ENCODE data around the gene TLCD2. TPM values are rescaled to one million over a fixed set of nuclear protein-coding genes. Genes with fewer than 3 reads are reported as not detected.
"Not testable (repeated sequence)": the region's sequence is repeated elsewhere in the genome, so short reads cannot be mapped to it uniquely, and the experiment has no call there.

TLCD2 gene
- total and polyA plus RNA-seq, 5 donors: 1.5 to 6.1 (median 2.1) TPM

DNA sequence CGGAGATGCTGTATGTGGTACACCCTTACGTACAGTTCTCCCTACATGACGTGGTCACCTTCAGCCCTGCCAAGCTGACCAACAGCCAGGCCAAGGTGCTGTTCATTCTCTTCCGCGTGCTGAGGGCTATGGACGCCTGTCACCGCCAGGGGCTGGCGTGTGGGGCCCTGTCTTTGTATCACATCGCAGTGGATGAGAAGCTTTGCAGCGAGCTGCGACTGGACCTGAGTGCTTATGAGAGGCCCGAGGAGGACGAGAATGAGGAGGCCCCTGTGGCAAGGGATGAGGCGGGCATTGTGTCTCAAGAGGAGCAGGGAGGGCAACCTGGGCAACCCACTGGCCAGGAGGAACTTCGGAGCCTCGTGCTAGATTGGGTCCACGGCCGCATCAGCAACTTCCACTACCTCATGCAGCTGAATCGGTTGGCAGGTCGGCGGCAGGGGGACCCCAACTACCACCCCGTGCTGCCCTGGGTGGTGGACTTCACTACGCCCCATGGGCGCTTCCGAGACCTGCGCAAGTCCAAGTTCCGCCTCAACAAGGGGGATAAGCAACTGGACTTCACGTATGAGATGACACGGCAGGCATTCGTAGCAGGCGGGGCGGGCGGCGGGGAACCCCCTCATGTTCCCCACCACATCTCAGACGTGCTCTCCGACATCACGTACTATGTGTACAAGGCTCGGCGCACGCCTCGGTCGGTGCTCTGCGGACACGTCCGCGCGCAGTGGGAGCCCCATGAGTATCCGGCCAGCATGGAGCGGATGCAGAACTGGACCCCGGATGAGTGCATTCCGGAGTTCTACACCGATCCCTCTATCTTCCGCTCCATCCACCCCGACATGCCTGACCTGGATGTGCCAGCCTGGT lies 15.7 kb upstream of the TLCD2 start:
- 95% methylated on average over 54 of the region's 54 CpGs for WGBS
- Histone ChIP-seq H3K27ac (ENCODE audit: low read length) (no peak overlapping the region), H3K27me3 (ENCODE audit: control insufficient read depth, insufficient read depth) (no peaks in the 10 kb centered on the region), H3K9me3 (ENCODE audit: control insufficient read depth, low read length) (no peaks in the 10 kb centered on the region), H3K4me3 (ENCODE audit: low read length) (no peak overlapping the region), H3K4me1 (ENCODE audit: control insufficient read depth, insufficient read depth, low read length) (peaks cover 9% of the 10 kb centered on the region)
- intact Hi-C loops (cut with DNase I): loop anchor here in 1 of 4 donors (5.0 kb wide), 1 partner anchor 51 kb away; no protein-coding TSS in a partner anchor
- peak; percentile 18 to 61 (median 58) for DNase-seq
- ATAC-seq: no peak

GRCh38 chr17:1724869-1725641 lies 14.9 kb upstream of the TLCD2 start:
- Histone ChIP-seq H3K27me3 (ENCODE audit: control insufficient read depth, insufficient read depth) (no peaks in the 10 kb centered on the region), H3K27ac (ENCODE audit: low read length) (peak overlapping the region; percentile 34), H3K9me3 (ENCODE audit: control insufficient read depth, low read length) (no peaks in the 10 kb centered on the region), H3K4me3 (ENCODE audit: low read length) (peak overlapping the region; percentile 74), H3K4me1 (ENCODE audit: control insufficient read depth, insufficient read depth, low read length) (peaks cover 9% of the 10 kb centered on the region)
- intact Hi-C loops (cut with DNase I): loop anchor here in 3 of 4 donors (5.0 kb wide), 2 partner anchors 52 to 57 kb away; no protein-coding TSS in a partner anchor
- DNase-seq (peak in 2 of 3 donors; percentile 35 to 79), ATAC-seq (peak; percentile 40 to 55)
- 15% methylated on average over 51 of the region's 51 CpGs for WGBS

GRCh38 chr17:1724351-1724868 lies 14.2 kb upstream of the TLCD2 start, which contains the start of gene WDR81:
WDR81 (plus strand) TSS chr17:1724704; CDS start chr17:1724960, 256 bp downstream.
- WGBS: under 1% methylated on average over 57 of the region's 57 CpGs
- intact Hi-C loops (cut with DNase I): loop anchor here in 2 of 4 donors (5.0 kb wide), 1 partner anchor 58 kb away; no protein-coding TSS in a partner anchor
- Histone ChIP-seq H3K9me3 (ENCODE audit: control insufficient read depth, low read length) (no peaks in the 10 kb centered on the region), H3K27ac (ENCODE audit: low read length) (peak within 1 kb of the TSS; percentile 95), H3K27me3 (ENCODE audit: control insufficient read depth, insufficient read depth) (no peaks in the 10 kb centered on the region), H3K4me3 (ENCODE audit: low read length) (peak within 1 kb of the TSS; percentile 74), H3K4me1 (ENCODE audit: control insufficient read depth, insufficient read depth, low read length) (peaks cover 9% of the 10 kb centered on the region)
- DNase-seq: peak; percentile 95 to 98 (median 97)
- peak; percentile 84 to 89 for ATAC-seq

- H3K4me3 ChIP-seq (ENCODE audit: low read length); H3K27me3 ChIP-seq (ENCODE audit: control insufficient read depth, insufficient read depth); ATAC-seq; H3K27ac ChIP-seq (ENCODE audit: low read length); H3K9me3 ChIP-seq (ENCODE audit: control insufficient read depth, low read length): not testable (repeated sequence)
- WGBS: 96% methylated on average over 8 of the region's 8 CpGs
- peak in 1 of 3 donors; percentile 21 for DNase-seq
- intact Hi-C loops (cut with DNase I): loop anchor here in 2 of 4 donors (5.0 kb wide), 1 partner anchor 60 kb away; no protein-coding TSS in a partner anchor
- peaks cover 11% of the 10 kb centered on the region for H3K4me1 ChIP-seq (ENCODE audit: control insufficient read depth, insufficient read depth, low read length)
These were observed 11.8 kb upstream of the TLCD2 start for GRCh38 chr17:1722022-1722421.

DNA sequence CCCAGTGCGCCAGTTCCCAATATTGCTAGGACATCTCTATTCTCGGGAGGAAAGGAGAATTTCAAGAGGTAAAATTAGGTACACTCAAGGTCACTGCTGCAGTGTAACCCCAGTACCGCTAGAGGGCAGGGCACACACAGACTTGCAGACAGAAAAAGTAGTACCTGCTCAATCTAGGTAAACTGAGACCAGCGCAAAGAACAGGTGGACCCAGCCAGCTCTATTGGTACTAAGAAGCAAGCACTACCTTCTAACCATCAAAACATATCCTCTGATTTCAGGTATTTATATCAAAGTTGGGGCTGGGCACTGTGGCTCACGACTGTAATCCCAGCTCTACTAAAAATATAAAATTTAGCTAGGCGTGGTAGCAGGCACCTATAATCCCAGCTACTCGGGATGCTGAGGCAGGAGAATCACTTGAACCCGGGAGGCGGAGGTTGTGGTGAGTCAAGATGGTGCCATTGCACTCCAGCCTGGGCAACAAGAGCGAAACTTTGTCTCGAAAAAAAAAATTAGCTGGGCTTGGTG lies 10.7 kb upstream of the TLCD2 start:
- 32% methylated on average over 11 of the region's 11 CpGs for WGBS
- no peak overlapping the region for H3K4me3 ChIP-seq (ENCODE audit: low read length)
- peaks cover 11% of the 10 kb centered on the region for H3K4me1 ChIP-seq (ENCODE audit: control insufficient read depth, insufficient read depth, low read length)
- no peak overlapping the region for H3K27ac ChIP-seq (ENCODE audit: low read length)
- H3K9me3 ChIP-seq (ENCODE audit: control insufficient read depth, low read length): no peaks in the 10 kb centered on the region
- intact Hi-C loops (cut with DNase I): loop anchor here in 3 of 4 donors (2.0 to 5.0 kb wide), 2 partner anchors 61 to 64 kb away; no protein-coding TSS in a partner anchor
- DNase-seq: peak; percentile 64 to 82 (median 74)
- ATAC-seq: no peak
- no peaks in the 10 kb centered on the region for H3K27me3 ChIP-seq (ENCODE audit: control insufficient read depth, insufficient read depth)

DNA sequence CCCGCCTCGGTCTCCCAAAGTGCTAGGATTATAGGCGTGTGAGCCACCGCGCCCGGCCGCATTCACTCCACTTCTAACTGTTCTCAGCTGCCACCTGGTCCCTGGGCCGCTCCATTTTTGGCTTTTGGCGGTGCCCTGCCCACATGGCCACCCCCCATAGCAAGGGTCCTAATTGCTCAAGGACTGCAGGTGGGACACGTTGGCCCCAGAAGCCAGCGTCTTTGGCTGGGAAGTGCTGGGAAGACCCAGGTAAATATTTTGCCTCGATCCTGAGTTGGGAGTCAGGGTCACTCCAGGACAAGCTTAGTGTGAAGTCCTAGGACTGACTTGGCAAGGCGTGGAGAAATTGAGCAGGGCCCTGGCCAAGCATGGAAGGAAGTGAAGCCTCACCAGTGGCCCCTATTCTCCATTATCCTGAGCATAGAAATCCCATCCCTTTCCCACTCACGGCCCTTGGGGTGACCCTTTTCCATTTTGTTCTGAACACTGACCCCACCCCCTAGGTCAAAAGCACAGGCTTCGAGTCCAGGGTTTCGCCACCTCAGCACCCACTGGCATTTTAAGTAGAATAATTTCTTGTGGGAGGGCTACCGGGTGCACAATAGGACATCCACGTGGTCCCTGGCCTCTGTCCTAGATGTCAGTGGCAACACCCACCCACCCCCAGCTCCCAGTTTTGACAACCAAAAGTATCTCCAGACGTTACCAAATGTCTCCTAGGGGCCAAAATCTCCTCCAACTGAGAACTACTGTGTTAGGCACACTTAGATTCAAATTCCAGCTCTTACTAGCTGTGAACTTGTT lies 8.4 kb upstream of the TLCD2 start:
- peak overlapping the region; percentile 0 for H3K27ac ChIP-seq (ENCODE audit: low read length)
- no peak overlapping the region for H3K4me3 ChIP-seq (ENCODE audit: low read length)
- ATAC-seq (no peak), DNase-seq (peak in 2 of 3 donors; percentile 64 to 69)
- H3K27me3 ChIP-seq (ENCODE audit: control insufficient read depth, insufficient read depth): no peaks in the 10 kb centered on the region
- intact Hi-C loops (cut with DNase I): no loop called here
- WGBS: 64% methylated on average over 19 of the region's 19 CpGs
- peaks cover 11% of the 10 kb centered on the region for H3K4me1 ChIP-seq (ENCODE audit: control insufficient read depth, insufficient read depth, low read length)
- H3K9me3 ChIP-seq (ENCODE audit: control insufficient read depth, low read length): no peaks in the 10 kb centered on the region

DNA sequence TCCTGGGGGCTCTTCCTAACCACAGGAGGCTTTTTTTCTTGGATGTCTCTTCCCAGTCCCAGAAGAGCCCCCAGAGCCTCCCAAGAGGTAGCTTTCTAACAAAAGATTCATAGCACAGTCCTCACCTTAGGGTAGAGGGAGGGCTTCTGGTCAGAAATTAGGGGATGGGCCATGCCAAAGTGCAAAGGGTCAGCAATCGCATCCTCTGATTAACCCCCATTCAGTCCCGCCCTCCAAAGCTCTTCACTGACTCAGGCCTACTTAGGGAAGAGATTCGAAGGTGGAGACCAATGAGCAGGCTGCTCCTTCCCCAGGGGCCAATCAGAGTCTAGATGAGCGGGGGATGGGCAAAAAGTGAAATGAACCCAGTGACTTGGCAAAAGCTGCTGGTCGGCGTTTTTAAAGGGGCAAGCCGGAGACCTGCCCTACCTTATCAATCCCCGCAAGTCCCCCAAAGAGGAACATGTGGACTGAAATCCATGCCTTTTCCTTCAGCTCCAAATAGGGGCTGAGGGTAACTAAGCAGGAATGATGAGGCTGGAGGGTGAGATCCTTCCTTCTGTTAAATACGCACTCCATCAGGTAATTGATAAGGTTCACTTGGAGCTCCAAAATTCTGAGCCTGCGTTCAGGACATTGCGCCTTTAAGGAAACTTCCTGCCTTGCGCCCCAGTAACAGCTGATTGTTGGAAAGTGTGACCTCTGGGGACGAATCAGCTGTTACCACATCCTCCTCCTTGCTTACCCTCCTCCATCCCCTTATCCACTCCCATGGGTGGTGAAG lies 6.9 kb upstream of the TLCD2 start:
- Histone ChIP-seq H3K27me3 (ENCODE audit: control insufficient read depth, insufficient read depth) (no peaks in the 10 kb centered on the region), H3K4me1 (ENCODE audit: control insufficient read depth, insufficient read depth, low read length) (peaks cover 10% of the 10 kb centered on the region), H3K27ac (ENCODE audit: low read length) (peak overlapping the region; percentile 100), H3K9me3 (ENCODE audit: control insufficient read depth, low read length) (no peaks in the 10 kb centered on the region), H3K4me3 (ENCODE audit: low read length) (peak overlapping the region; percentile 84)
- under 1% methylated on average over 13 of the region's 13 CpGs for WGBS
- ATAC-seq (peak; percentile 69 to 74), DNase-seq (peak; percentile 92)
- intact Hi-C loops (cut with DNase I): no loop called here

DNA sequence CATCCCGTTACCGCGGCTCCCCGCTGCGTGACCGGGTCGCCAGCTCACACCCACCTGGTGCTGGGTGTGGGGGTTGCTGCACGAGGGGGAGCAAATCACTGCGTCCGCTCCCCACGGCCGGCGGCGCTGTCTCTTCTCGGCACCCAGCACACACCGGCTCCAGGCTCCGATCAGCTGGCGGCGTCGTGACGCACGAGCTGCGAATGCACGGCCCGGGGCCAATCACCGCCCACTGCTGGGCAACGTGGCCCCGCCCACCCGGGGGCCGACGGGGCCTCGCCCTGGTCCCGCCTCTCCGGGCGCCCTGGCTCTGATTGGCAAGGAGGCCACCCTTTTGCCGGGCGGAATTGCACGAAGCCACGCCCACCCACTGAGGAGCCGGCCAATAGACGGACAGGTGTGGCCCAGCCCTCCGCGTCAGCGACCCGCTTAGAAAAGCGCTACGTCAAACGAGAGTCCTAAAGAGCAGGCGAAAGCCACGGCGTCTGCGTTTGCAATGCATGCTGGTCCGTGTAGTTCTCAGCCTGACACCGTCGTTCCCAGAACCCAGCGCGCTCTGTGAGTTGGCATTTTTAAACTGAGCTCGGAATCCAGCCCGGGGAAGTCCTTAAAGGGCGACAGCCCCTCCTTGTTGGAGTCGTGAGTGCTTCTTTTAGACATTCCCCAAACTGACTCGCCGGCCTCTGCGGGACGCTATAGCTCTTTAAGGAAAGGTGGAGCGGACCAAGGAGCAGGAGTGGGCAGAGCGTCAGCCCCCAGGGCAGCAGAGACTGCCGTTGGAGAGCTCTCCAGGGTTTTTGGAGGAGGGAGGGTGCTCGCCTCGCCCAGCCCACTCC lies 6.1 kb upstream of the TLCD2 start:
- WGBS: under 1% methylated on average over 70 of the region's 70 CpGs
- DNase-seq (peak; percentile 100), ATAC-seq (peak; percentile 80 to 85)
- H3K27me3 ChIP-seq (ENCODE audit: control insufficient read depth, insufficient read depth): no peaks in the 10 kb centered on the region
- intact Hi-C loops (cut with DNase I): no loop called here
- no peaks in the 10 kb centered on the region for H3K9me3 ChIP-seq (ENCODE audit: control insufficient read depth, low read length)
- peaks cover 10% of the 10 kb centered on the region for H3K4me1 ChIP-seq (ENCODE audit: control insufficient read depth, insufficient read depth, low read length)
- H3K27ac ChIP-seq (ENCODE audit: low read length): peak overlapping the region; percentile 100
- peak overlapping the region; percentile 90 for H3K4me3 ChIP-seq (ENCODE audit: low read length)

DNA sequence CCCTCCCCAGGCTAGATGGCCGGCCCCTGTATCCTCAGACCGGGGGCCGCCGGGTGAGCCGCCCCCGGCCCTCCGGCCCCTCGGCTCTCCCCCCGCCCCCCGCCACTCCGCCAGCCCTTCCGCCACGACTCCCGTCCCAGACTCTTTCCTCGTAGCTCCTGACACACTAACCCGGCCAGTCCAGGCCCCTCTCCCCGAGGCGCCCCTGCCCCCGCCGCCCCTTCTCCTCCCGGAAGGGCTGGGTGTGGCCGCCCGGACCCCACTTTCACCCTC lies 5.6 kb upstream of the TLCD2 start:
- Histone ChIP-seq H3K4me3 (ENCODE audit: low read length) (peak overlapping the region; percentile 90), H3K27ac (ENCODE audit: low read length) (peak overlapping the region; percentile 97), H3K9me3 (ENCODE audit: control insufficient read depth, low read length) (no peaks in the 10 kb centered on the region), H3K4me1 (ENCODE audit: control insufficient read depth, insufficient read depth, low read length) (peaks cover 10% of the 10 kb centered on the region), H3K27me3 (ENCODE audit: control insufficient read depth, insufficient read depth) (no peaks in the 10 kb centered on the region)
- intact Hi-C loops (cut with DNase I): no loop called here
- DNase-seq: no peak
- ATAC-seq: no peak
- 2% methylated on average over 23 of the region's 23 CpGs for WGBS
